Fibroblast of gingiva (primary cell): Measurements from ENCODE around the gene PAGR1.
"Not testable (repeated sequence)": the region's sequence is repeated elsewhere in the genome, so short reads cannot be mapped to it uniquely, and the experiment has no call there.

Source experiments
- DNase-seq: peaks from one replicate; pipeline ENCODE4 v3.0.0-alpha.2; 2011; ENCODE audit warnings: low read depth

The PAGR1 gene

DNA sequence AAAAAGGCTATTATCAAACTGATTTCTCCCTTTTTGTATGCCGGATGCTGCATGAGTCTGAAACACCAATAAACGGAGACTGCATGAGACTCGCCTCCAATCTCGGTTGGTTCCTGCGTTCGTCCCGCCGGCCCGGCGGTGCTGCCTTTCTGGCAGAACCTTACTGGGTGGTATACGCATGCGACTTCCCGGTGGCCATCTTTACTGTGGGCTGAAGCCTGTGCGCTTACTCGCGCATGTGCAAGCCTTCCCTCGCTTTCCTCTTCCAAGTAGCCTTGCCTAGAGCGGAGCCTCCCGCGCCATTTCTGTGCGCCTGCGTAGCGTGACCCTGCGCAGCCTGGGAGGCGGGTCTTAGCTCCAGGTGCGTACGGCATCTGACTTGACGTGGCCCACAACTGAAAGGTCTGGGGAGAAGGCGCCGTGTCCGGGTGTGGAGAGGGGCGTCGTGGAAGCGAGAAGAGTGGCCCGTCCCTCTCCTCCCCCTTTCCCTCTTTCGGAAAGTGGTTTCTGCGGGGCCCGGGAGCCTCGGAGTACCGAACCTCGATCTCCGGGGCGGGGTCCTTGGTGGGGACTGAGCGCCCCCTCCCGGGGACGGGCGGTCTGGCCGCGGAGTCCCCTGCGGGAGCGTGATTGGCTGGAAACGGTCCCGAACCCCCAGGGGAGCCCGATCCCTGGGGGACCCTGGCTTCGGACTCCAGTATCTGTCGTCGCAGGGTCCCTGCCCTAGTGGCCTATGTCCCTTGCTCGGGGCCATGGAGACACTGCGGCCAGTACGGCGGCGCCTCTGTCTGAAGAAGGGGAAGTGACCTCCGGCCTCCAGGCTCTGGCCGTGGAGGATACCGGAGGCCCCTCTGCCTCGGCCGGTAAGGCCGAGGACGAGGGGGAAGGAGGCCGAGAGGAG lies at the start of gene PAGR1:
Gene PAGR1, plus strand, starts transcription at position 360 of the 901 bp plus-strand sequence. Its CDS starts 374 bp downstream, at position 734.
- peak; percentile 100 for DNase-seq

GRCh38 chr16:29766571-29766970 lies 49.4 kb upstream of the PAGR1 start:
- no peak for DNase-seq

DNA sequence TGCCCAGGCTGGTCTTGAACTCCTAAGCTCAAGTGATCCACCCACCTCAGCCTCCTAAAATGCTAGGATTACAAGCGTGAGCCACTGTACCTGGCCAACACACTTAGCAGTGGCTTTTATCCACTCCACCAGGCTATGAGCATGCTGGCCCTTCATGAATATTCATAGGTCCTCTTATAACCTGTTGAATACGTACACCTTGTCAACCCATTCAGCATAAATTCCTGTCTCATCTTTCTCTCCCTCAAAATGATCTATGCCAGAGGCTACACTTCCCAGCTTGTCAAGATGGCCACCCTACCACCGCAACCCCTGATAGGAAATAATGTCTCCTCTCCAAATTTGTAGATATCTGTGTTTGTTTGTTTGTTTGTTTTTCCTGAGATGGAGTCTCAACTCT lies 48.9 kb upstream of the PAGR1 start:
- DNase-seq = no peak

- DNase-seq = no peak
These were observed 46.4 kb upstream of the PAGR1 start for GRCh38 chr16:29769507-29769906.

DNA sequence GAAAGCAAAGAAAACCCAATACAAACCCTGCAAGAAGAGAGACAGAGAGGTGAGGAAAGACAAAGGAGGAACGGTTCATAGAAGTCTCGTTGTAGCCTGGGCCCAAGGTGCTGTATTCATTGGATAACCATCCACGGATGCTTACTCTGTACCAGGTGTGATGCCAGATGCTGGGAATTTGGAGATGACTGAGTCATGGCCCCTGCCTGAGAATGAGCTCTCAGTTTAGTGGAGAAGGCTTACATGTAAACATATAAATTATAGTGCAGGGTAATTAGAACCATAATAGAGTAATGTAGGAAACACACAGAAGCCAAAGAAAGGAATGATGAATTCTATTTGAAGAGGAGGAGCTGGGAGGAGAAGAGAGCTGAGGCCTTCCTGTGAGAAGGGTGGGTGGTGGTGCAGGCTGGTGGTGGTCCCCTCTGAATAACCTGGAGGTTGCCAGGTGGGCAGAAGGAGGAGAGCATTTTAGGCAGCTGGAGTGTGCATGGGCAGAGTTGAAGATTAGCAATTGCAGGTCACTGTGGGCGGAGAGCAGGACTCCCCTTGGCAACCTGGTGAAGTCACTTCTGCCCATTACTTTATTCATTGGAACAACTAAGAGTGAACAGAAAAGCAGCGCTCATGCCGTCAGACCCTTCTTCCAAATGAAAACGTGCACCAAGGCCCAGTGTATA lies 45.6 kb upstream of the PAGR1 start:
- no peak for DNase-seq

GRCh38 chr16:29772330-29772729 lies 43.6 kb upstream of the PAGR1 start:
- DNase-seq = not testable (repeated sequence)

DNA sequence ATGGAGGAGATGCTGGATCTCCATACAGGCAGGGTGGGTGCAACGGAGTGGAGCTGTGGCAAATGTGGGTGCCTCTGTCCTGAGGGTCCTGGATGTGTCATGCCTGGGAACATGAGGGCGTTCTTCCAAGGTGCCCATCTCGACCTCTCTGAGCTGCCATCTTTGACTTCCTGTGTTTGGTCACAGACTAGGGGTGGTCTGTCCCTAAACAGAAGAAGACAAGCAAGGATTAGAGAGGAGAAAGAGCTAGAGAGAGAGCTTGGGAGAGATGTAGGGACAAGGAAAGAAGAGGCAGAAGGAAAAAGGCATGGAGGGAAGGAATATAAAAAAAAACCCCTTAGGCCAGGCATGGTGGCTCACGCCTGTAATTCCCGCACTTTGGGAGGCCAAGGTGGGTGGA lies 41.2 kb upstream of the PAGR1 start:
- DNase-seq = no peak

- DNase-seq = no peak
These were observed 40.1 kb upstream of the PAGR1 start for GRCh38 chr16:29775742-29776408.

DNA sequence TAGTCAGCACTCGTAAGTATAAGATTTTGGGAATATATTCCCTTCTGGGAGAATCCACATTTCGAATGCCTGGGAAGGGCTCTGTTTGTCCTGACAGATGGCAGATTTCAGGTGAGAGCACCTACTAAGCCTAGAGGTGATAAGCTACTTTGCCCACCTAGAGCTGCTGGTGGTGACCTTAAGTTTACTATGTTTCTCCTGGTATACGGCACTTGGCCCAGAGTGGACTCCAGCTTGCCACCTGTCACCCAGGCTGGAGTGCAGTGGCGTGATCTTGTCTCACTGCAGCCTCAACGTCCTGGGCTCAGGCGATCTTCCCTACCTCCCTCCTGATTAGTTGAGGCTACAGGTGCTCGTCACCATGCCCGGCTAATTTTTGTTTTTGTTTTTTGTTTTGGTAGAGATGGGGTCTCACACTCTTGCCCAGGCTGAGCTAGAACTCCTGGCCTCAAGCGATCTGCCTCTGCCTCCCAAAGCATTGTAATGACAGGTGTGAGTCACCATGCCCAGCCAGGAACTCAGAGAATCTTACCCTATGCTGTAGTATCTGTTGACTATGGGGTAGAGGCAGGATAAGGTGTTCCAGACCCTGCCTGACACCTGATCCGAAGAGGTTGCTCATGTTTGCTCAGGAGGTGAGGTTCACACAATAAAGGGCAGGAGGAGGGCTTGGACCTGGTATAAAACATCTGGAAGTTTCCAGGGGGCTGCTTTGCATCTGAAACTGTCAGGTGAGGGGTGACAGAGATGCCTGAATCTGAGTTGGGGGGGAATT lies 38.2 kb upstream of the PAGR1 start, which contains the start of gene ZG16:
Gene ZG16, plus strand, starts transcription at position 681 of the 775 bp plus-strand sequence. CDS start 1,011 bp downstream, outside the sequence.
- no peak for DNase-seq

- DNase-seq = no peak
These were observed 36.5 kb upstream of the PAGR1 start for GRCh38 chr16:29779474-29779873.

GRCh38 chr16:29783094-29783953 lies 32.6 kb upstream of the PAGR1 start:
- not testable (repeated sequence) for DNase-seq

GRCh38 chr16:29784157-29784556 lies 31.8 kb upstream of the PAGR1 start:
- DNase-seq = no peak

DNA sequence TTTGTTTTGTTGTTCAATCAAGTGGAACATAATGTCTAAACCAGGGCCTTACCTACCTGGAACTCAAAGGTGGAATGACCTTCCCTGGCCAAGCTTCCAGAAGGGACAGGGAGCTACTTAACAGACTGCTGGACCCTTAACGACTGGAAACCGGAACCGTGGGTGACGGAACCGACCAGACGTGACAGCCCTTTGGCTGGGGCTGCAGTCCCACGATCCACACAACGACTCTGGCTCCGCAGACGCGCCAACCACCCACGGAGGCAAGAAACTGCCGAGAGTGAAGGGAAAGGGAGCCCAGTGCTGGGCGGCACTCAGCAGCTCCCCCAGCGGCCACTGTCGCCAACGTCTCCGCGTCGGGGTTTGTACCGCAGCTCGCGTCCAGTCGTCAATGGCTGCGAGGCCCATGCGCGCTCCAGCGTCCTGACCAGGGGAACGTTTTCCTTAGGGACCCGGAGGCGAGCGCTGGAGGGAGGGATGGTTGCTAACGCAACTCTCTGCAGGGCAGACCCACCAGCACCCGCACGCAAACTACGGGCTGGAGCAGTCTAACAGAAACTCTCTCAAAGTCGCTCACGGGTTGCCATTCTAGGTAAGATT lies 31.0 kb upstream of the PAGR1 start:
- DNase-seq = peak; percentile 52

DNA sequence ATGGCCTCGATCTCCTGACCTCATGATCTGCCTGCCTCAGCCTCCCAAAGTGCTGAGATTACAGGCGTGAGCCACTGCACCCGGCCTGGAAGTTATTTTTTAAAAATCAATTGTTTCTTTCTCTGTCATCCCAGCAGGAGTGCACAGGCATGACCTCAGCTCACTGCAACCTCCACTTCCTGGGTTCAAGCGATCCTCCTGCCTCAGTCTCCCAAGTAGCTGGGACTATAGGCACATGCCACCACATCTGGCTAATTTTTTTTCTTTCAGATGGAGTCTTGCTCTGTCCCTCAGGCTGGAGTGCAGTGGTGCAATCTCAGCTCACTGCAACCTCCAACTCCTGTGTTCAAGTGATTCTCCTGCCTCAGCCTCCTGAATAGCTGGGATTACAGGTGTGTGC lies 28.8 kb upstream of the PAGR1 start:
- not testable (repeated sequence) for DNase-seq

DNA sequence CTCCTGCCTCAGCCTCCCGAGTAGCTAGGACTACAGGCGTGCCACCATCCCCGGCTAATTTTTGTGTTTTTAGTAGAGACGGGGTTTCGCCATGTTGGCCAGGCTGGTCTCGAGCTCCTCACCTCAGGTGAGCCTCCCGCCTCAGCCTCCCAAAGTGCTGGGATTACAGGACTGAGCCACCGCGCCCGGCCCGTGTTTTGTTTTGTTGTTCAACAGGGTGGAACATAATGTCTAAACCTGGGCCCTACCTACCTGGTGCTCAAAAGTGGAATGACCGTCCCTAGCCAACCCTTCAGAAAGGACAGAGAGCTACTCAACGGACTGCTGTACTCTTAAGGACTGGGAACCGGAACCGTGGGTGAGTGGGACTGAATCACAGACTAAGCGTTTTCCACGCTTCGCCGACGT lies 26.2 kb upstream of the PAGR1 start:
- DNase-seq = no peak

GRCh38 chr16:29790183-29790948 lies 25.6 kb upstream of the PAGR1 start, which contains the start of gene KIF22:
Gene KIF22 (plus strand): TSS chr16:29790751. CDS start chr16:29790760, 9 bp downstream.
- peak; percentile 98 for DNase-seq

- DNase-seq = no peak
These were observed 24.8 kb upstream of the PAGR1 start for GRCh38 chr16:29790949-29791844.
